K562 (cell line): ENCODE measurements around the gene RBBP4.

Experiments
- ARHGAP35 ChIP-seq: fragments of 450-650 bp; IDR thresholded peaks from 2 replicates; pipeline ENCODE4 v1.6.1; 2018; ENCODE audit not compliant: partially characterized antibody
- ARID4B ChIP-seq: sonication (generic); formaldehyde crosslinking; IDR thresholded peaks from 2 replicates; pipeline ENCODE4 v1.8.0; 2022; ENCODE audit warnings: mild to moderate bottlenecking, missing genetic modification reagents
- CAMTA2 ChIP-seq: fragments of 250-450 bp; sonication (Bioruptor Pico); conservative IDR thresholded peaks from 2 replicates; pipeline ENCODE4 v1.5.1; 2022
- CTCF ChIP-seq, 3 experiments: IDR thresholded peaks in 2 of 3; conservative IDR thresholded peaks in 1 of 3; 2 replicates each; pipeline ENCODE4 v1.5.1; 2011 to 2012; ENCODE audit warnings: low read length in 3 of 3, mild to moderate bottlenecking in 3 of 3, control low read depth in 2 of 3, improper control_type of control experiment in 1 of 3, inconsistent platforms in 1 of 3, low read depth in 1 of 3, mixed read lengths in 1 of 3, moderate library complexity in 1 of 3; ENCODE audit not compliant: insufficient read depth in 2 of 3
- EP300 ChIP-seq: IDR thresholded peaks from 2 replicates; pipeline ENCODE4 v1.6.1; 2012; ENCODE audit warnings: low read length, improper control_type of control experiment
- HCFC1 ChIP-seq: IDR thresholded peaks from 2 replicates; pipeline ENCODE4 v1.6.1; 2012; ENCODE audit warnings: low read depth, low read length, improper control_type of control experiment
- KDM5B ChIP-seq: fragments of 200-600 bp; sonication (generic); IDR thresholded peaks from 2 replicates; pipeline ENCODE4 v1.6.1; 2012; ENCODE audit warnings: low read depth, mild to moderate bottlenecking, moderate library complexity, low read length, control low read depth, inconsistent platforms; ENCODE audit not compliant: insufficient replicate concordance
- NR2C2 ChIP-seq, 2 experiments: fragments of 200-800 bp in 1 of 2; sonication (Bioruptor generic) in 1 of 2; sonication (generic) in 1 of 2; formaldehyde crosslinking in 1 of 2; IDR thresholded peaks; 2 replicates each; pipeline versions ENCODE4 v1.6.1 to v1.8.0; 2016 to 2022; ENCODE audit warnings: mild to moderate bottlenecking in 1 of 2, missing compliant biosample characterization in 1 of 2, missing genetic modification characterization in 1 of 2, missing genetic modification reagents in 1 of 2
- RBFOX2 ChIP-seq: fragments of 200-400 bp; formaldehyde crosslinking; IDR thresholded peaks from 2 replicates; pipeline ENCODE4 v1.6.1; 2017; ENCODE audit warnings: low read depth, mild to moderate bottlenecking, low read length, moderate library complexity
- SNRNP70 ChIP-seq: fragments of 200-400 bp; formaldehyde crosslinking; optimal IDR thresholded peaks from 2 replicates; pipeline ENCODE3; 2017; ENCODE audit warnings: low read depth, low read length
- SRF ChIP-seq, 2 experiments: fragments of 250-450, 450-650 bp in 1 of 2; sonication (Bioruptor Pico) in 1 of 2; sonication (generic) in 1 of 2; formaldehyde crosslinking; IDR thresholded peaks; 2 replicates each; pipeline versions ENCODE4 v1.5.0 to v1.5.1; 2020 to 2022; ENCODE audit warnings: mild to moderate bottlenecking in 1 of 2, missing genetic modification reagents in 1 of 2
- TEAD2 ChIP-seq: fragments of 450-650 bp; IDR thresholded peaks from 2 replicates; pipeline ENCODE4 v1.6.1; 2016; ENCODE audit warnings: missing genetic modification characterization, control low read depth, missing compliant biosample characterization
- ZKSCAN1 ChIP-seq: fragments of 150-350 bp; IDR thresholded peaks from 2 replicates; pipeline ENCODE4 v1.6.1; 2016; ENCODE audit warnings: low read depth, low read length
- ZNF239 ChIP-seq: fragments of 250-450 bp; sonication (Bioruptor Pico); IDR thresholded peaks from 2 replicates; pipeline ENCODE4 v1.4.0; 2020; ENCODE audit warnings: mild to moderate bottlenecking

- TF ChIP-seq RBFOX2, result no peak
- no peak for TF ChIP-seq CAMTA2
- TF ChIP-seq HCFC1, result no peak
- no peak for TF ChIP-seq ZKSCAN1
- no peak for TF ChIP-seq SRF (CRISPR knock-in tag; IDR thresholded peaks at IDR 0.05)
- no peak for TF ChIP-seq NR2C2 (CRISPR knock-in tag; IDR thresholded peaks at IDR 0.05)
- no peak for TF ChIP-seq NR2C2 (tag; IDR thresholded peaks at IDR 0.05)
- TF ChIP-seq CTCF (IDR thresholded peaks at IDR 0.05 in 2 of 3, conservative IDR thresholded peaks at IDR 0.05 in 1 of 3; ENCODE audit: insufficient read depth in 2 of 3, low read depth in 1 of 3, low read length in 3 of 3), result no peak
- no peak for TF ChIP-seq ZNF239 (CRISPR knock-in tag)
- no peak for TF ChIP-seq ARHGAP35
- no peak for TF ChIP-seq EP300
- TF ChIP-seq KDM5B, result no peak
- TF ChIP-seq ARID4B (CRISPR knock-in tag), result no peak
- no peak for TF ChIP-seq SNRNP70
- TF ChIP-seq TEAD2 (tag), result no peak
These were observed 8.6 kb downstream of the RBBP4 start for GRCh38 chr1:32659581-32659980.
